DMS79 (cell line): ENCODE data around the gene ARHGEF10L.

Experiments used
- DNase-seq: peaks from one replicate; lab custom pipeline; 2025; lab: John Stamatoyannopoulos, UW

ARHGEF10L gene

GRCh38 chr1:17591814-17592430 is 52.4 kb downstream of the ARHGEF10L start:
- no peak for DNase-seq

- DNase-seq = no peak
These were observed 54.5 kb downstream of the ARHGEF10L start for GRCh38 chr1:17594026-17594425.

GRCh38 chr1:17594690-17595601 is 55.4 kb downstream of the ARHGEF10L start:
- DNase-seq = no peak

- no peak for DNase-seq
These were observed 56.1 kb downstream of the ARHGEF10L start for GRCh38 chr1:17595602-17595925.

- no peak for DNase-seq
These were observed 56.7 kb downstream of the ARHGEF10L start for GRCh38 chr1:17596186-17596585.

- DNase-seq = peak; percentile 98
These were observed 57.4 kb downstream of the ARHGEF10L start for GRCh38 chr1:17596651-17597509.

GRCh38 chr1:17597651-17598050 is 58.2 kb downstream of the ARHGEF10L start:
- peak; percentile 27 for DNase-seq

GRCh38 chr1:17598251-17598650 is 58.8 kb downstream of the ARHGEF10L start:
- DNase-seq = no peak

GRCh38 chr1:17599291-17599953 is 59.9 kb downstream of the ARHGEF10L start:
- DNase-seq = no peak

- no peak for DNase-seq
These were observed 60.4 kb downstream of the ARHGEF10L start for GRCh38 chr1:17599954-17600300.

GRCh38 chr1:17600321-17600720 is 60.8 kb downstream of the ARHGEF10L start:
- no peak for DNase-seq

- no peak for DNase-seq
These were observed 62.3 kb downstream of the ARHGEF10L start for GRCh38 chr1:17601643-17602382.

GRCh38 chr1:17603091-17603841 is 63.8 kb downstream of the ARHGEF10L start:
- no peak for DNase-seq

GRCh38 chr1:17605582-17606344 is 66.3 kb downstream of the ARHGEF10L start:
- peak; percentile 50 for DNase-seq

GRCh38 chr1:17606826-17607440 is 67.4 kb downstream of the ARHGEF10L start:
- DNase-seq = peak; percentile 20

- DNase-seq = no peak
These were observed 68.4 kb downstream of the ARHGEF10L start for GRCh38 chr1:17607644-17608581.

- DNase-seq = no peak
These were observed 70.0 kb downstream of the ARHGEF10L start for GRCh38 chr1:17609529-17609928.

- no peak for DNase-seq
These were observed 70.6 kb downstream of the ARHGEF10L start for GRCh38 chr1:17610085-17610484.
